Kidney glomerular epithelial cell (primary cell): ENCODE data around the gene PCDHB15.
"Not testable (repeated sequence)": the region's sequence is repeated elsewhere in the genome, so short reads cannot be mapped to it uniquely, and the experiment has no call there.

Source experiments
- DNase-seq: peaks from one replicate; lab custom pipeline; 2025; lab: John Stamatoyannopoulos, UW

PCDHB15 gene

GRCh38 chr5:141245250-141245717 lies at the start of gene PCDHB15:
Gene PCDHB15, plus strand, starts transcription at chr5:141245395. Its CDS starts 184 bp downstream, at chr5:141245579.
- DNase-seq: no peak

- no peak for DNase-seq
Measured at GRCh38 chr5:141196363-141196762, 48.8 kb upstream of the PCDHB15 start.

GRCh38 chr5:141199359-141200235 lies 45.6 kb upstream of the PCDHB15 start, which contains the start of gene PCDHB11:
Gene PCDHB11, plus strand, starts transcription at chr5:141199627. Its CDS starts 148 bp downstream, at chr5:141199775.
- DNase-seq: no peak

GRCh38 chr5:141201126-141201525 lies 44.1 kb upstream of the PCDHB15 start:
- not testable (repeated sequence) for DNase-seq

- DNase-seq: not testable (repeated sequence)
Measured at GRCh38 chr5:141201646-141202045, 43.5 kb upstream of the PCDHB15 start.

GRCh38 chr5:141208478-141208877 lies 36.7 kb upstream of the PCDHB15 start, which contains the start of gene PCDHB12:
Gene PCDHB12, plus strand, starts transcription at chr5:141208719. Its CDS starts 189 bp downstream, at chr5:141208908.
- no peak for DNase-seq

- not testable (repeated sequence) for DNase-seq
Measured at GRCh38 chr5:141210281-141210680, 34.9 kb upstream of the PCDHB15 start.

GRCh38 chr5:141210849-141211248 lies 34.3 kb upstream of the PCDHB15 start:
- DNase-seq: not testable (repeated sequence)

GRCh38 chr5:141213656-141214339 lies 31.4 kb upstream of the PCDHB15 start, which contains the start of gene PCDHB13:
Gene PCDHB13, plus strand, starts transcription at chr5:141213919. Its CDS starts 205 bp downstream, at chr5:141214124.
- DNase-seq: not testable (repeated sequence)

GRCh38 chr5:141214583-141214982 lies 30.6 kb upstream of the PCDHB15 start:
- not testable (repeated sequence) for DNase-seq

- not testable (repeated sequence) for DNase-seq
Measured at GRCh38 chr5:141215504-141215903, 29.7 kb upstream of the PCDHB15 start.

- DNase-seq: not testable (repeated sequence)
Measured at GRCh38 chr5:141216035-141216434, 29.2 kb upstream of the PCDHB15 start.

GRCh38 chr5:141223112-141223783 lies 21.9 kb upstream of the PCDHB15 start, which contains the start of gene PCDHB14:
Gene PCDHB14, plus strand, starts transcription at chr5:141223343. Its CDS starts 163 bp downstream, at chr5:141223506.
- peak; percentile 7 for DNase-seq

GRCh38 chr5:141224844-141225243 lies 20.4 kb upstream of the PCDHB15 start:
- not testable (repeated sequence) for DNase-seq

- DNase-seq: not testable (repeated sequence)
Measured at GRCh38 chr5:141225421-141225820, 19.8 kb upstream of the PCDHB15 start.

- DNase-seq: no peak
Measured at GRCh38 chr5:141234109-141234667, 11.0 kb upstream of the PCDHB15 start.

GRCh38 chr5:141235922-141236321 lies 9.3 kb upstream of the PCDHB15 start:
- not testable (repeated sequence) for DNase-seq

- no peak for DNase-seq
Measured at GRCh38 chr5:141236516-141237313, 8.5 kb upstream of the PCDHB15 start.

- no peak for DNase-seq
Measured at GRCh38 chr5:141241496-141241895, 3.7 kb upstream of the PCDHB15 start.

- DNase-seq: not testable (repeated sequence)
Measured at GRCh38 chr5:141246971-141247370, 1.8 kb downstream of the PCDHB15 start.
